K562 (cell line): Measurements from ENCODE around the gene CALML3. TPM values are rescaled to one million over a fixed set of nuclear protein-coding genes. Genes with fewer than 3 reads are reported as not detected.

Experiments
- ATAC-seq: fragments of 200-7000 bp; cut with Tn5 transposase; 3 replicates; pipeline ENCODE4 v1.9.1; 2020; ENCODE audit warnings: moderate library complexity
- BruUV-seq: library from RNA; stranded (reverse); fragments of 400-500 nt; replicated peaks from 2 replicates; lab custom pipeline; 2021; lab: Mats Ljungman, UMichigan
- CTCF ChIA-PET: fragments of 300-600 bp; formaldehyde crosslinking; extraction: SDS; loops from one replicate; lab custom pipeline; 2021; ENCODE audit warnings: low intra/inter-chr PET ratio; lab: Yijun Ruan, JAX
- POLR2A ChIA-PET: fragments of 300-600, 350-650 bp; sonication (Branson Sonifier 250); formaldehyde crosslinking; extraction: SDS; loops from one replicate; lab custom pipeline; 2021; ENCODE audit warnings: antibody characterized with exemption, inconsistent platforms; lab: Yijun Ruan, JAX
- DNase-seq, 4 experiments: peaks; one replicate each; pipeline versions ENCODE4 v3.0.0 to v3.0.0-alpha.2; 2011 to 2018; ENCODE audit warnings: low spot score in 3 of 4, mixed read lengths in 3 of 4; ENCODE audit errors: extremely low read depth in 1 of 4
- FAIRE-seq: peaks from 2 replicates; lab custom pipeline; 2011; peaks lifted over from hg19 to GRCh38; lab: Jason Lieb, UNC
- H2AFZ ChIP-seq: 2 replicates; pipeline ENCODE4 v1.6.0; 2011; ENCODE audit warnings: low read depth, low read length, control low read depth, inconsistent platforms
- H3K27ac ChIP-seq: fragments of 200-600 bp; 3 replicates; pipeline ENCODE4 v1.8.0; 2011; ENCODE audit warnings: low read depth, mild to moderate bottlenecking, control low read depth, inconsistent platforms, low read length, moderate library complexity, mixed read lengths; ENCODE audit errors: extremely low read depth
- H3K27me3 ChIP-seq, 2 experiments: fragments of 300-600 bp in 1 of 2; 2 replicates in 1 of 2; 3 replicates in 1 of 2; pipeline versions ENCODE4 v1.6.0 to v1.8.0; 2011; ENCODE audit warnings: inconsistent platforms in 2 of 2, low read length in 2 of 2, mild to moderate bottlenecking in 1 of 2, mixed read lengths in 1 of 2, moderate library complexity in 1 of 2; ENCODE audit not compliant: control insufficient read depth in 2 of 2, insufficient read depth in 2 of 2
- H3K36me3 ChIP-seq: fragments of 300-600 bp; 3 replicates; pipeline ENCODE4 v1.8.0; 2011; ENCODE audit warnings: mild to moderate bottlenecking, low read length, inconsistent platforms; ENCODE audit not compliant: control insufficient read depth, insufficient read depth
- H3K4me1 ChIP-seq, 2 experiments: fragments of 200-600 bp in 1 of 2; replicated peaks in 1 of 2; 2 replicates in 1 of 2; 3 replicates in 1 of 2; pipeline versions ENCODE4 v1.5.1 to v1.8.0; 2011; ENCODE audit warnings: inconsistent platforms in 2 of 2, low read length in 2 of 2, mild to moderate bottlenecking in 1 of 2, mixed read lengths in 1 of 2, moderate library complexity in 1 of 2; ENCODE audit not compliant: control insufficient read depth in 2 of 2, insufficient read depth in 2 of 2
- H3K4me2 ChIP-seq: 2 replicates; pipeline ENCODE4 v1.6.1; 2011; ENCODE audit warnings: low read length, control low read depth, inconsistent platforms, mixed read lengths; ENCODE audit not compliant: insufficient read depth
- H3K4me3 ChIP-seq: fragments of 200-600 bp; sonication (generic), shearing (Covaris generic); 2 replicates; pipeline ENCODE4 v1.5.1; 2016; ENCODE audit warnings: control low read depth, inconsistent platforms
- H3K79me2 ChIP-seq: fragments of 200-600 bp; 3 replicates; pipeline ENCODE4 v1.8.0; 2011; ENCODE audit warnings: low read length, inconsistent platforms; ENCODE audit not compliant: control insufficient read depth, insufficient read depth
- H3K9ac ChIP-seq, 2 experiments: 2 replicates each; pipeline versions ENCODE4 v1.6.0 to v1.6.1; 2011; ENCODE audit warnings: low read depth in 2 of 2, low read length in 2 of 2, control low read depth in 1 of 2, inconsistent platforms in 1 of 2, mild to moderate bottlenecking in 1 of 2, mixed read lengths in 1 of 2; ENCODE audit not compliant: insufficient read depth in 1 of 2
- H3K9me1 ChIP-seq: one replicate; pipeline ENCODE4 v1.6.0; 2011; ENCODE audit warnings: inconsistent platforms, mild to moderate bottlenecking, low read length, moderate library complexity; ENCODE audit not compliant: control insufficient read depth, insufficient read depth
- H3K9me3 ChIP-seq: replicated peaks from 2 replicates; pipeline ENCODE4 v1.5.1; 2011; ENCODE audit warnings: low read depth, low read length, inconsistent platforms; ENCODE audit not compliant: control insufficient read depth, insufficient read depth
- H4K20me1 ChIP-seq: replicated peaks from 2 replicates; pipeline ENCODE4 v1.6.1; 2011; ENCODE audit warnings: low read length, inconsistent platforms, mixed read lengths; ENCODE audit not compliant: control insufficient read depth, insufficient read depth
- BRCA1 ChIP-seq, 2 experiments: fragments of 450-650 bp in 1 of 2; sonication (generic) in 1 of 2; formaldehyde crosslinking in 1 of 2; IDR thresholded peaks; 2 replicates each; pipeline versions ENCODE4 v1.5.0 to v1.6.1; 2017 to 2020; ENCODE audit warnings: mild to moderate bottlenecking in 1 of 2, missing genetic modification reagents in 1 of 2
- C11orf30 ChIP-seq: fragments of 450-650 bp; IDR thresholded peaks from 2 replicates; pipeline ENCODE4 v1.6.1; 2016; ENCODE audit warnings: low read depth, mild to moderate bottlenecking
- CBFA2T2 ChIP-seq: fragments of 450-650 bp; conservative IDR thresholded peaks from 2 replicates; pipeline ENCODE4 v1.6.1; 2017; ENCODE audit warnings: mild to moderate bottlenecking
- CBFA2T3 ChIP-seq: fragments of 450-650 bp; IDR thresholded peaks from 2 replicates; pipeline ENCODE4 v1.6.1; 2017
- CBFB ChIP-seq: sonication (generic); formaldehyde crosslinking; IDR thresholded peaks from 2 replicates; pipeline ENCODE4 v1.4.0; 2020; ENCODE audit warnings: mild to moderate bottlenecking, missing genetic modification reagents
- CREM ChIP-seq: IDR thresholded peaks from 2 replicates; pipeline ENCODE4 v1.6.1; 2014; ENCODE audit warnings: antibody characterized with exemption, low read depth
- E2F5 ChIP-seq: sonication (generic); formaldehyde crosslinking; IDR thresholded peaks from 2 replicates; pipeline ENCODE4 v1.8.0; 2022; ENCODE audit warnings: mild to moderate bottlenecking, missing genetic modification reagents
- EP300 ChIP-seq: IDR thresholded peaks from 2 replicates; pipeline ENCODE4 v1.6.1; 2012; ENCODE audit warnings: low read length, improper control_type of control experiment
- FOSL1 ChIP-seq: fragments of 200-800 bp; sonication (Bioruptor generic); conservative IDR thresholded peaks from 2 replicates; pipeline ENCODE4 v1.6.1; 2016; ENCODE audit warnings: missing genetic modification characterization, missing compliant biosample characterization
- HMGXB4 ChIP-seq: sonication (generic); formaldehyde crosslinking; IDR thresholded peaks from 2 replicates; pipeline ENCODE4 v1.8.1; 2023; ENCODE audit warnings: mild to moderate bottlenecking, missing genetic modification reagents
- HNRNPL ChIP-seq: fragments of 200-400 bp; formaldehyde crosslinking; IDR thresholded peaks from 2 replicates; pipeline ENCODE4 v1.6.1; 2017; ENCODE audit warnings: low read depth, mild to moderate bottlenecking, low read length
- ILF3 ChIP-seq: fragments of 450-650 bp; IDR thresholded peaks from 2 replicates; pipeline ENCODE4 v1.6.1; 2018; ENCODE audit warnings: antibody characterized with exemption, mild to moderate bottlenecking, moderate library complexity, borderline replicate concordance
- KLF1 ChIP-seq: fragments of 450-650 bp; IDR thresholded peaks from 2 replicates; pipeline ENCODE4 v1.6.1; 2016; ENCODE audit warnings: missing genetic modification characterization, missing compliant biosample characterization
- MYBL2 ChIP-seq, 2 experiments: fragments of 450-650 bp in 1 of 2; sonication (generic) in 1 of 2; formaldehyde crosslinking in 1 of 2; IDR thresholded peaks; 2 replicates each; pipeline versions ENCODE4 v1.6.1 to v1.8.1; 2017 to 2022; ENCODE audit warnings: borderline replicate concordance in 1 of 2, inconsistent platforms in 1 of 2, low read depth in 1 of 2, mild to moderate bottlenecking in 1 of 2, missing genetic modification reagents in 1 of 2, moderate library complexity in 1 of 2
- SMAD4 ChIP-seq: fragments of 250-450 bp; sonication (Bioruptor Pico); conservative IDR thresholded peaks from 2 replicates; pipeline ENCODE4 v1.8.0; 2021; ENCODE audit warnings: inconsistent platforms, mild to moderate bottlenecking, moderate library complexity
- TCF7 ChIP-seq: sonication (generic); IDR thresholded peaks from 2 replicates; pipeline ENCODE4 v1.6.1; 2016; ENCODE audit warnings: antibody characterized with exemption, borderline replicate concordance
- ZBTB7A ChIP-seq: IDR thresholded peaks from 2 replicates; pipeline ENCODE4 v1.6.1; 2011; ENCODE audit warnings: low read depth, mild to moderate bottlenecking, low read length, moderate library complexity, borderline replicate concordance; ENCODE audit not compliant: control insufficient read depth
- ZNF707 ChIP-seq: fragments of 250-450 bp; sonication (Bioruptor Pico); conservative IDR thresholded peaks from 2 replicates; pipeline ENCODE4 v1.8.0; 2022; ENCODE audit warnings: inconsistent platforms, mild to moderate bottlenecking, moderate library complexity
- WGBS: fragments of 100-300 bp; shearing (Covaris generic); methylation state at CpG from one replicate; pipeline ENCODE4 v1.1.6; 2016; ENCODE audit warnings: low coverage, mixed read lengths; ENCODE audit not compliant: insufficient coverage; ENCODE audit errors: missing lambda C conversion rate; 5-methylcytosine and 5-hydroxymethylcytosine counted together
- in situ Hi-C: fragments of 300-500 bp; cut with MboI; formaldehyde crosslinking; loops from 4 replicates; pipeline ENCODE4 v1.15.0; 2018; ENCODE audit warnings: inconsistent platforms, mixed read lengths
- intact Hi-C: fragments of 100-400 bp; cut with micrococcal nuclease; formaldehyde crosslinking; loops from 2 replicates; pipeline ENCODE4 v1.14.2; 2022
- polyA plus RNA-seq, 8 experiments: library from polyadenylated mRNA; depleted of rRNA in 4 of 8; stranded (reverse) in 5 of 8; unstranded in 3 of 8; fragments of >200 nt; fragmentation: Nextera tagmentation in 2 of 8; fragmentation: Illumina TruSeq in 1 of 8; extraction: Ambion mirVana in 2 of 8; extraction: Trizol in 1 of 8; gene quantifications; 2 replicates each; pipeline versions ENCODE4 v1.2.1 to v1.2.3, GENCODE V29; 2011 to 2014; ENCODE audit warnings: inconsistent platforms in 1 of 8, missing spikeins in 1 of 8
- total RNA-seq, 7 experiments: library from RNA; depleted of rRNA in 6 of 7; stranded (reverse); fragments of >200 nt in 6 of 7; fragmentation: Illumina TruSeq in 2 of 7; extraction: Trizol in 2 of 7; gene quantifications; 2 replicates each; pipeline versions ENCODE4 v1.2.1 to v1.2.3, GENCODE V29; 2011 to 2021; ENCODE audit warnings: low replicate concordance in 1 of 7
- TF ChIP-seq, protein P1 (sequence below): sonication (generic); formaldehyde crosslinking; IDR thresholded peaks from 2 replicates; pipeline ENCODE4 v1.9.0; 2022; ENCODE audit warnings: mild to moderate bottlenecking, missing genetic modification reagents

Gene CALML3
- total and polyA plus RNA-seq, 9 of the 15 experiments (the other 6 are each of a cell fraction or from before 2014, with no cell fraction given), result not detected

GRCh38 chr10:5551531-5552375, 27.0 kb downstream of the CALML3 start:
- Histone ChIP-seq H2AFZ (peak overlapping the region; percentile 69), H3K27ac (0 out of 3 replicates have a peak overlapping the region, but pooled peaks have one; percentile 10), H3K36me3 (no peaks in the 10 kb centered on the region), H3K4me3 (no peak overlapping the region), H3K27me3 (no peaks in the 10 kb centered on the region), H3K4me1 (peaks cover 64 to 71% of the 10 kb centered on the region in 2 experiments), H3K9me1 (no peaks in the 10 kb centered on the region), H4K20me1 (no peaks in the 10 kb centered on the region), H3K79me2 (no peaks in the 10 kb centered on the region), H3K9me3 (no peaks in the 10 kb centered on the region), H3K9ac (peak overlapping the region in 1 of 2 experiments; percentile 53; a peak in 2 of 4 replicates), H3K4me2 (peak overlapping the region; percentile 16; the same call in 1 of the 2 replicates)
- BruUV-seq, result no TSS peak
- FAIRE-seq (peak; percentile 78), ATAC-seq (peak; percentile 11), DNase-seq (peak; percentile 55 to 74 (median 66))
- CTCF ChIA-PET, result no interaction called here
- 48% methylated on average over 15 of the region's 15 CpGs for WGBS
- POLR2A ChIA-PET, result interaction anchor here (0.7 kb wide), 1 partner anchor 15 kb away, joined by 3 read pairs; no protein-coding TSS in a partner anchor
- in situ Hi-C loops, result no loop called here
- intact Hi-C loops, result no loop called here
- TF ChIP-seq EP300 (peak; percentile 44; the same call in 1 of the 2 replicates), E2F5 (CRISPR knock-in tag) (0 out of 2 replicates have a peak, but pooled peaks have one; percentile 25), FOSL1 (peak; percentile 84), KLF1 (tag) (no peak), CBFB (CRISPR knock-in tag) (peak; percentile 96), C11orf30 (no peak), MYBL2 (IDR thresholded peaks at IDR 0.05; ENCODE audit: low read depth) (no peak), MYBL2 (CRISPR knock-in tag; IDR thresholded peaks at IDR 0.05; ENCODE audit: borderline replicate concordance) (no peak), ZBTB7A (peak; percentile 75), ILF3 (no peak), CBFA2T3 (peak; percentile 57), CBFA2T2 (peak; percentile 50), CREM (0 out of 2 replicates have a peak, but pooled peaks have one; percentile 44), SMAD4 (CRISPR knock-in tag) (peak; percentile 66), BRCA1 (IDR thresholded peaks at IDR 0.05) (no peak), BRCA1 (CRISPR knock-in tag; IDR thresholded peaks at IDR 0.05) (no peak), HNRNPL (no peak), ZNF707 (CRISPR knock-in tag) (no peak), TCF7 (no peak), HMGXB4 (no peak)
- TF ChIP-seq, protein P1, sequence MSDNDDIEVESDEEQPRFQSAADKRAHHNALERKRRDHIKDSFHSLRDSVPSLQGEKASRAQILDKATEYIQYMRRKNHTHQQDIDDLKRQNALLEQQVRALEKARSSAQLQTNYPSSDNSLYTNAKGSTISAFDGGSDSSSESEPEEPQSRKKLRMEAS, result peak; percentile 82
